Limb (tissue), 2 donors: ENCODE measurements around the gene NTNG2.

Experiments used
- DNase-seq, 2 donors: peaks; one replicate each; pipeline ENCODE4 v3.0.0-alpha.2; 2016; ENCODE audit errors: extremely low spot score in 2 of 2

The NTNG2 gene

GRCh38 chr9:132169672-132170392 is 8.0 kb downstream of the NTNG2 start:
- no peak for DNase-seq

GRCh38 chr9:132171702-132172101 is 9.8 kb downstream of the NTNG2 start:
- DNase-seq, result no peak

- DNase-seq, result no peak
These were observed 10.3 kb downstream of the NTNG2 start for GRCh38 chr9:132172185-132172584.

GRCh38 chr9:132175431-132175830 is 13.6 kb downstream of the NTNG2 start:
- no peak for DNase-seq

DNA sequence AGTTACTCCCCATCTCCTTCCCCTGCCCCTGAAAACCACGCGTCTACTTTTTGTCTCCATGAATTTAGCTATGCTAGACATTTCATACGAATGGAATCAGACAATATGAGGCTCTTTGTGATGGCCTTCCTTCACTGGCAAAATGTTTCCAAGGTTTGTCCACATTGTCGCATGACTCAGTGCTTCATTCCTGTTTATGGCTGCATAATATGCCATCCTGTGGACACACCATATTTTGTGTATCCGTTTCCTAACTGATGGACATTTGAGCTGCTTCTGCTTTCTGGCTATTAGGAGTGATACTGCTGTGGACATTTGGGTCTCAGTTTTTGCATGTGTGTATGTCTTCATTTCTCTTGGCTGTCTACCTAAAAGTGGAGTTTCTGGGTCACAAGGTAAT is 14.5 kb downstream of the NTNG2 start:
- DNase-seq, result no peak

DNA sequence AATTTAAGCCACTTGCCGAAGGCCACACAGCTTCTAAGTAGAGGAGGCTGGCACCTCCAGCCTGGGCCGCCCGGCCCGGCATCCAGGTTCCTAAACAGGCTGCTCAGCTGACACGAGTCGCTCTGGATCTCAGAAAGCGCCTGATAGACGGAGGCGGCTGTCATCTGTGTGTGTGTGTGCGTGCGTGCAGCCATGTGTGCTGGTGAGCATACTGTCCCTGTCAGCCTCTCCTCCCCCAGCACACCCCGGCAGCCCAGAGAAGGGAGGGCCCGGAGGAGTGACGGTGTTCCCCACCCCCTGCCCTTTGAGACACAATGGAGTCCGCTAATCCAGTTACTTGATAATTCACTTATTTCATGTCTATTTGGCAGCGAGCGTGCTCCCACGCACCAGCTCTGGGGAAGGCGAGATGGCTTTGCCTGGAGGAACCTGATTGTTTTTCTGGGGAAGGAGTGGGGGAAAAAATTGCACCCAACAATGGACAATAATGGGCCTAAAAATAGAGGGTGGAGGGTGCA is 20.0 kb downstream of the NTNG2 start:
- DNase-seq, result no peak

- peak in 1 of 2 donors; percentile 50 for DNase-seq
These were observed 20.6 kb downstream of the NTNG2 start for GRCh38 chr9:132182314-132183091.

DNA sequence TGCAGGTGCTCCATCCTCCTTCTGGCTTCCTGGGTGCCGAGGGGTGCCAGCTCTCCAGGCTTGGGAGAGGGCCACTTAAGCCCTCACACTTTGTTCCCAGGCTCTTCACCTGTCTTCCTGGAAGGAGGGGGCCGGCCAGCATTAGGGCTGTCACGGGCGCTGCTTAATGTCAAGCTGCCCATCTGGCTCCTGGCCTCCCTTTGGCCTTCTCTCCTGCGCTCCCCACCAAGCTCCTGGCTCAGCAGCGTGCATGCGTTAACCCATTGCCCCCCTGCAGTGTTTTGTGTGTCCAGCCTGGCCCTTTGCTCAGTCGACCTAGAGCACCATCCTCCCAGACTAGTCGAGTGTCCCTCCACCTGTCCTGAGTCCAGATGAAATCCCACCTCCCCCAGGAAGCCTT is 21.3 kb downstream of the NTNG2 start:
- DNase-seq, result no peak

- no peak for DNase-seq
These were observed 21.9 kb downstream of the NTNG2 start for GRCh38 chr9:132183715-132184114.

DNA sequence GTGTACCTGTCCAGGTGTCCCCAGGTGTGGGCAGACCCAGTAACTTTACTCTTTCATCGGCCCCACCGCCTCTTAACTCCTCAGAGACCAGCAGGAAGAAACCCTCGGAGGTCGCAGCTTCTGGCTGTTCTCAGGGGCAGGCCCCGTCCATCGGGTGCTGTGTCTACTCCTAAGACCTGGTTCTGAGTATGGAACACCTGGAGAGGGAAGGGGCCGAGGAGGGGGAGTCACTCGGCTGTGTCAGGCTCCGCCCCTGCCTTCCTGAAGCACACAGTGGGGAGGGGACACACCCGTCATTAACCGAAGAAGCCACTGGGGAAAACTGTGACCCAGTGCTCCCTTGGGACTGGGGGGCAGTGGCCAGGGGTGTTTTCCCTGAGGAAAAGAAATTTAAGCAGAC is 22.3 kb downstream of the NTNG2 start:
- no peak for DNase-seq

- DNase-seq, result peak in 1 of 2 donors; percentile 63
These were observed 23.5 kb downstream of the NTNG2 start for GRCh38 chr9:132185073-132186009.

DNA sequence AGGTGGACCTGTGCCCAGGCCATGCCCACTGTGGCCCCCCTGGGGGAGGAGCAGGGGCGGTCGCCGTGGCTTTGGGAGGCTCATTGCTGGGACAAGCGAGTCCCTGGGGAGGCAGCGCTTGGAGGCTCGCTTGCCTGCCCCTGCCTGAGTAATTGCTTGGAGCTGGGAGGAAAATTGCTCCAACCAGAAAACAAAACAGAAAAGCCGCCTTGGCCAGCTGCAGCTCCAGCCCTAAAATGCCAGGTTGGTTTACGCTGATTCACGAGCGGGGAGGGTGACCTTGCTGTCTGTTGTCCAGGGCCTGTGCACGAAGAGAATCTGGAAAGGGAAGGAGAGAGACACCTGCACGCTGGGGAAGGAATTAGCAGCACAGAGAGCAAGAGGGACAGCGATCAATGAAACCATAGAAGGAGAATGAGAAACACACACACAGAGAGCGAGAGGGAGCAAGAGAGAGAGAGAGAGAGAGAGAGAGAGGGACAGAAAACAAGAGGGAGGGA is 25.3 kb downstream of the NTNG2 start:
- DNase-seq, result no peak

- no peak for DNase-seq
These were observed 29.1 kb downstream of the NTNG2 start for GRCh38 chr9:132190966-132191365.

GRCh38 chr9:132192728-132193127 is 30.9 kb downstream of the NTNG2 start:
- no peak for DNase-seq

GRCh38 chr9:132193227-132194124 is 31.6 kb downstream of the NTNG2 start:
- no peak for DNase-seq

DNA sequence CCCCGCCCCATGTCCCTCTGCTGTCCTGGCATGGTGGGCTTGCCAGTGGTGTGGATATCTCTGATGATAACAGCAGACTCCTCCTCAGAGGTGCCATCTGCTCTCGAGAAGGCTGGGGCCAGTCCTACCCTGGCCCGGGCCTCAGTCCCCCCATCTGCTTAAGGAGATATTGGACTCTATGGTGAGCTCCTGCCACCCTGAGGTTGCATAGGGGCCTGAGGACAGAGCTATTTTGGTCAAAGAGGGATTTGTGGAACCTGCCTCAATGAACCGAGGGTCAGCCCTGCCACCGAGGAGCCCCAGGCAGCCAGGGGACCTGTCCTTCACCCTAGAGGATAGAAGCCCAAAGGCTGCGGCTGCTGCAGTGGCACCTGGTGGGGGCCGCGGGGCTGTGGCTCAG is 32.6 kb downstream of the NTNG2 start:
- no peak for DNase-seq

GRCh38 chr9:132197315-132197714 is 35.5 kb downstream of the NTNG2 start:
- no peak for DNase-seq

GRCh38 chr9:132197856-132198550 is 36.1 kb downstream of the NTNG2 start:
- no peak for DNase-seq

DNA sequence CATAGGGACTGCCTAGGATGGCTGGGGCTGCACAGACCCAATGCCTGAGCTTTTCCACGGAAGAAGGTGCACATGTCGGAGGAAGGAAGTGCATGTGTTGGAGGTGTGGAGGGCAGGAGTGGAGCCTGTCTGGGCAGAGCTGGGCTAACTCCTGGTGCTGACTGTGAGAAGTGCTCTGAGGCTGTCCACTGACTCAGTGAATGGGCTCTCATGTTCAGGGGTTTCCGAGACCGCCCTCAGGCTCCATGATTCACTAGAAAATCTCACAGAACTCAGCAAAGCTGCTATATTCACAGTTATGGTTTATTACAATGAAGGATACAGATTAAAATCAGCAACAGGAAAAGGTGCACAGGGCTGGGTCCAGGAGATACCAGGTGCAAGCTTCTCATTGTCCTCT is 37.2 kb downstream of the NTNG2 start:
- no peak for DNase-seq

DNA sequence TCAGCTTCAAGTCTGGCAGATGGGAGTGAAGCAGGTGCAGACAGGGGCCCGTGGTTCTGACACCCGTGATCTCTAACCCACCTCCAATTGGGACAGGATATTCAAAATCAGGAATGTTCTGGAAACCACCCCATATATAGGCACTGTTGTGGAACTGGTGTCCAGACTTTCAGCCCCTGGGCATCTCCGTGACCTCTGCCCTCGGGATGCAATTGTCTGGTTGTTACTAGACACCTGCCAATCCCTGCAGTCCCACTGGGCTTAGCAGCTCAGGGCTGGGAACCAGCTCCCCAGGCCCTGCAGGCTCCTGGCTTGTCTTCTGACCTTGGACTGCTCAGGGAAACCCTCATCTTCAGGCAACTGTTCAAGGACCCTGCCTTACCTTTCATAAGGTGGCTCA is 38.8 kb downstream of the NTNG2 start:
- no peak for DNase-seq
